Aorta (tissue), 5 donors: ENCODE data around the gene TTLL11. TPM values are rescaled to one million over a fixed set of nuclear protein-coding genes. Genes with fewer than 3 reads are reported as not detected.

Experiments used
- ATAC-seq: fragments of 200-7000 bp; cut with Tn5 transposase; one replicate; pipeline ENCODE4 v1.9.1; 2022; ENCODE audit warnings: moderate library complexity; ENCODE audit not compliant: low FRiP score
- DNase-seq, 2 donors: peaks; one replicate each; pipeline ENCODE4 v3.0.0-alpha.2; 2020
- H3K27ac ChIP-seq, 2 donors: one replicate each; pipeline ENCODE4 v1.5.1; 2013; ENCODE audit warnings: low read length in 2 of 2, mild to moderate bottlenecking in 2 of 2, moderate library complexity in 2 of 2, control low read depth in 1 of 2, inconsistent platforms in 1 of 2, low read depth in 1 of 2
- H3K27me3 ChIP-seq, 2 donors: one replicate each; pipeline ENCODE4 v1.6.1; 2013; ENCODE audit warnings: control low read depth in 1 of 2, low read length in 1 of 2, mild to moderate bottlenecking in 1 of 2, moderate library complexity in 1 of 2; ENCODE audit not compliant: insufficient read depth in 2 of 2, control insufficient read depth in 1 of 2
- H3K36me3 ChIP-seq, 2 donors: one replicate each; pipeline ENCODE4 v1.6.1; 2013; ENCODE audit warnings: control low read depth in 1 of 2, low read length in 1 of 2, mild to moderate bottlenecking in 1 of 2; ENCODE audit not compliant: insufficient read depth in 2 of 2, control insufficient read depth in 1 of 2
- H3K4me1 ChIP-seq, 2 donors: one replicate each; pipeline ENCODE4 v1.6.1; 2013; ENCODE audit warnings: low read length in 2 of 2, control low read depth in 1 of 2, mild to moderate bottlenecking in 1 of 2, moderate library complexity in 1 of 2; ENCODE audit not compliant: insufficient read depth in 2 of 2, control insufficient read depth in 1 of 2
- H3K4me3 ChIP-seq, 2 donors: one replicate each; pipeline ENCODE4 v1.5.1; 2013; ENCODE audit warnings: low read length in 2 of 2, control low read depth in 1 of 2, mild to moderate bottlenecking in 1 of 2
- H3K9me3 ChIP-seq: one replicate; pipeline ENCODE4 v1.6.1; 2013; ENCODE audit warnings: mild to moderate bottlenecking, low read length; ENCODE audit not compliant: control insufficient read depth
- WGBS, 2 donors: extraction: QIAGEN DNeasy Blood & Tissue Kit; methylation state at CpG; one replicate each; pipeline ENCODE4 v1.1.7; 2013; 5-methylcytosine and 5-hydroxymethylcytosine counted together
- intact Hi-C, 2 donors: fragments of 100-400 bp; cut with DNase I; formaldehyde crosslinking; loops; one replicate each; pipeline versions ENCODE4 v1.14.2 to v1.15.0; 2022
- long read RNA-seq, 2 donors: library from polyadenylated mRNA; unstranded; transcript quantifications; one replicate each; pipeline ENCODE4 v2.0.0, GENCODE V29; 2020 to 2021
- polyA plus RNA-seq, 2 donors: library from polyadenylated mRNA; stranded (reverse); fragments of 200-250 nt; gene quantifications; one replicate each; pipeline ENCODE4 v1.2.3, GENCODE V29; 2013
- total RNA-seq, 2 donors: library from RNA; stranded (reverse); fragmentation: NEBNext Ultra II Directional; extraction: Animal tissue kit (Norgen Biotek cat#: 25700); gene quantifications; one replicate each; pipeline ENCODE4 v1.2.1, GENCODE V29; 2021
- donor health status: healthy with polysubstance abuse.
- donor health status: Bipolar disorder and iron deficiency.
- donor health status: DM: no; HTN: no; CAD: no.
- donor health status: DM: no; HTN: no; CAD: no.
- donor health status: DM: yes; HTN: yes; CAD: no.

The TTLL11 gene, protein sequence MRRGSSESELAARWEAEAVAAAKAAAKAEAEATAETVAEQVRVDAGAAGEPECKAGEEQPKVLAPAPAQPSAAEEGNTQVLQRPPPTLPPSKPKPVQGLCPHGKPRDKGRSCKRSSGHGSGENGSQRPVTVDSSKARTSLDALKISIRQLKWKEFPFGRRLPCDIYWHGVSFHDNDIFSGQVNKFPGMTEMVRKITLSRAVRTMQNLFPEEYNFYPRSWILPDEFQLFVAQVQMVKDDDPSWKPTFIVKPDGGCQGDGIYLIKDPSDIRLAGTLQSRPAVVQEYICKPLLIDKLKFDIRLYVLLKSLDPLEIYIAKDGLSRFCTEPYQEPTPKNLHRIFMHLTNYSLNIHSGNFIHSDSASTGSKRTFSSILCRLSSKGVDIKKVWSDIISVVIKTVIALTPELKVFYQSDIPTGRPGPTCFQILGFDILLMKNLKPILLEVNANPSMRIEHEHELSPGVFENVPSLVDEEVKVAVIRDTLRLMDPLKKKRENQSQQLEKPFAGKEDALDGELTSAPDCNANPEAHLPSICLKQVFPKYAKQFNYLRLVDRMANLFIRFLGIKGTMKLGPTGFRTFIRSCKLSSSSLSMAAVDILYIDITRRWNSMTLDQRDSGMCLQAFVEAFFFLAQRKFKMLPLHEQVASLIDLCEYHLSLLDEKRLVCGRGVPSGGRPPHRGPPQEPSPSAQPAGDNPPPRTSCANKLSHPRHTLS
- 10 to 100 TPM; 23.7 to 31.4 TPM for total RNA-seq
- polyA plus RNA-seq: 10 to 100 TPM in 1 of 2 donors, 1 to 10 TPM in 1; 7.7 to 12.9 TPM
- long read RNA-seq, donor 1, partial matches to known transcripts: 0 of 21 reads
- long read RNA-seq, donor 1, other reads (novel, unspliced or antisense): 21 of 21 reads
- long read RNA-seq, donor 2, partial matches to known transcripts: 0 of 9 reads
- long read RNA-seq, donor 2, other reads (novel, unspliced or antisense): 8 of 9 reads

DNA sequence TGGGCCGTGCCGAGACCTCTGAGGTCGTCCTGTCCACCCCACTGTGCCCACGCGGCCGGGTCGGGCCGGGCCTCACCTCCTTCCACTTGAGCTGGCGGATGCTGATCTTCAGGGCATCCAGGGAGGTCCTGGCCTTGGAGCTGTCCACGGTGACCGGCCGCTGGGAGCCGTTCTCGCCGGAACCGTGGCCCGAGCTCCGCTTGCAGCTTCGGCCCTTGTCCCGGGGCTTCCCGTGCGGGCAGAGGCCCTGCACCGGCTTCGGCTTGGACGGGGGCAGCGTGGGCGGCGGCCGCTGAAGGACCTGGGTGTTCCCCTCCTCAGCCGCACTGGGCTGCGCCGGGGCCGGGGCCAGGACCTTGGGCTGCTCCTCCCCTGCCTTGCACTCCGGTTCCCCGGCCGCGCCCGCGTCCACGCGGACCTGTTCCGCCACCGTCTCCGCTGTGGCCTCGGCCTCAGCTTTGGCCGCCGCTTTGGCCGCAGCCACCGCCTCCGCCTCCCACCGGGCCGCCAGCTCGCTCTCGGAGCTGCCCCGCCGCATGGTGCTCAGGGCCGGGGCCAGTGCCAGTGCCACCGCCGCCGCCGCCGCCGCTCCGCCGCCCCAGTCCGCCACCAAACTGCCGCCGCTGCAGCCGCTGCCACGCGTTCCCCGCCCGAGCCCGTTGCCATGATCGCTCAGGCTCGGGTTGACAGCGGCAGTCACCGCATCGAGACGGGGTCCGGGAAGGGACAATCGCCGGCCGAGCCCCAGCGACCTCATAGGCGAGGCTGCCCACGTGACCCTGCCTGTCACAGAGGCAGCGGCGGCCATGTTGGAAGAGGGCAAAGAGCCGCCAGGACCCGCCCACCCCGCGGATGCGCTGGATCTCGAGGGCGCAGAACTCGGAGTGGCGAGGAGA is at the start of gene TTLL11:
TSS of gene TTLL11 (minus strand) at position 698 of the 896 bp plus-strand sequence. CDS start at position 538, 160 bp downstream.
- WGBS, 2 donors: 1% methylated on average over 81 to 98 of the region's 98 CpGs

DNA sequence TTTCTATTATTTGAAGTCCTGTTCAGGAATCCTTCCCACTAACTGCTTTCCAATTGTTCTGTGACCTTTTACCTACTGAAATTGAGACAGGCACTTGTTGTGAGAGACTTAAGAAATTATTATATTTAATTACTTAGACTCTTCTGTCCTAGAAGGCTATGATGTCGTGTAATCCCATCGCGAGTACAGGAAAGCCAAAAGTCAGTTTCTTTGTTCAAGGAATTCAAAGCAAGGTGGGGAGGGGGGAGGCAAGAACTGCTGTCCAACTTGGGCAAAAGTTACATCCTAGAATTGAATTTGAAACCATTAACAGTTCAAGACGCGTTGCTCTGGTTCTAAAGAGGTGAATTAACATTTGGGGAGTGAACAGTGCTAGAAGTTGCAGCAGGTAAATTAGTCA is 48.6 kb upstream of the TTLL11 start:
- no peak overlapping the region for H3K4me3 ChIP-seq
- no peaks in the 10 kb centered on the region for H3K27me3 ChIP-seq
- no peaks in the 10 kb centered on the region for H3K9me3 ChIP-seq
- WGBS, 2 donors: 87 to 89% methylated on average over 5 of the region's 5 CpGs
- ATAC-seq: no peak
- no peaks in the 10 kb centered on the region for H3K4me1 ChIP-seq
- intact Hi-C loops: no loop called here
- H3K27ac ChIP-seq: no peak overlapping the region
- DNase-seq: no peak
- peaks cover 8 to 12% of the 10 kb centered on the region in 2 donors for H3K36me3 ChIP-seq

More for the DNA sequence above, at the start of gene TTLL11:
- Histone ChIP-seq H3K27me3 (no peaks in the 10 kb centered on the region), H3K36me3 (no peaks in the 10 kb centered on the region), H3K4me3 (peak within 1 kb of the TSS; percentile 30 to 92), H3K4me1 (peaks cover 5 to 22% of the 10 kb centered on the region in 2 donors), H3K9me3 (no peaks in the 10 kb centered on the region), H3K27ac (peak within 1 kb of the TSS in 1 of 2 donors; percentile 11)
- intact Hi-C loops: no loop called here
- DNase-seq: peak; percentile 99
- ATAC-seq: peak; percentile 96

DNA sequence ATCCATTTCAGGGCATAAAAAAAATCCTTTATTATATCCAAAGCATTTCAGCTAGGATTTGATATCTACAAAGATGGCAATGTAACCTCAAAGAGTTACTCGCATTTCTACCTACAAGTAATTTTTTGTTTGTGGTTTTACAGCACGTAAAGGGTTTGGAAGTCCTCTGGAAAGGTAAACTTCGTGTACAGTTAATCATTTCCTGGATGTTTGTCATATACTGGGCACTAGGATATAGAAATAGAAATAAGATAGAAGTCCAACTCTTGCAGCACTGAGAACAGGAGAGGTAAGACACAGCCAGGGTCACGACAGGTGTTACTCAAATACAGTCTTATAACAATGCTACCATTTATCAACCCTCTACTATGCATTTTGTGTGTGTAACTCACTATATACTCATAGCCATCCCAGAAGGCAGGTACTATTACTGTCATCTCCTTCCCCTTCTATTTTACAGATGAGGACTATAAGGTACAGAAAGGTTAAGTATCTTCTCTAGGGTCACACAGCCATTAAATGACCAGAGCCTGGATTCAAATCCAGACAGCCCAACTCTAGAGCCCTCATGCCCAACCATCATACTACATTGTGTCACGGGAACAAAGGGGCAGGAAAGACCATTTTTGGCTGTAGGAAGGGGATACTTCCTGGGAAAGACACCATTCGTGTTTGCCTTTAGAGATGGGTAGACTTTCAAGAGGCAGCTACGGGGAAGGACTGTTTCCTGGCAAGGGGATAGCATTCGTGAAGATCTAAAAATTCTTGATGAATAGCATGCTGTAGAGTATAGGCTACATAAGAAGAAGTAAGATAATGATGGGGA is 47.5 kb upstream of the TTLL11 start:
- H3K4me3 ChIP-seq: no peak overlapping the region
- 79 to 82% methylated on average over 8 of the region's 8 CpGs for WGBS, 2 donors
- peaks cover 7 to 12% of the 10 kb centered on the region in 2 donors for H3K36me3 ChIP-seq
- DNase-seq (no peak), ATAC-seq (no peak)
- H3K9me3 ChIP-seq: no peaks in the 10 kb centered on the region
- H3K27ac ChIP-seq: no peak overlapping the region
- intact Hi-C loops: no loop called here
- H3K4me1 ChIP-seq: no peaks in the 10 kb centered on the region
- no peaks in the 10 kb centered on the region for H3K27me3 ChIP-seq

DNA sequence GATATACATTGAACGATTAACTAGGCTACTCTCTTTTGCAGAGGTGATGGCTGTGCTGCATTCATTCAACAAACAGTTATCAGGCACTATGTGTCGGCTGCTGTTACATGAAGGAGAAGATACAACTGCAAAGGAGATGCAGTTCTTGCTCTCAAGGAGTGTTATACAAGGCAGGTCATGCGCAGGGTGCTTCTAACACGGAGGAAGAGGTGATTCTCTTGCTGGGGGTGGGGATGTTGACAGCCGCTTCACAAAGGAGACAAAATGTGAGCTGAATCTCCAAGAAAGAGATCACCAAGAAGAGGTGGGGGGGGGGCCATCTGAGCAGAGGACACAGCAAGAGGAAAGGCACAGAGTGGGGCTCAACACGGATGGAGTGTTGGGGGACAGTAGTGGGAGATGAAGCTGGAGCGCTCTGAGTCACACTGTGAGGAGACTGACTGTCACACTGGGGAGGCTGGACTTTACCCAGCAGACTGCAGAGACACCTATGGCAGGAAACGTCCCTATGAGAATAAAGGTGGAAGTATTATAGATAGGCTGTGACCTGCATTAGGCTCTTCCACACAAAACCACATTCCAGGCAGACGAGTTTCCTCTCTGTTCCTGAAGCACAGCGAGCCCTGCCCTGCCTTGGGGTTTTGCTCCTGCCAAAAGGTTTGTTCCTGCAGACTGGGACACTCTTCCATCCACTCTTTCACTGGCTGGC is 45.6 kb upstream of the TTLL11 start:
- Histone ChIP-seq H3K27ac (no peak overlapping the region), H3K36me3 (peaks cover under 1 to 1% of the 10 kb centered on the region in 2 donors), H3K9me3 (no peaks in the 10 kb centered on the region), H3K4me1 (no peaks in the 10 kb centered on the region), H3K27me3 (no peaks in the 10 kb centered on the region), H3K4me3 (no peak overlapping the region)
- intact Hi-C loops: no loop called here
- ATAC-seq (no peak), DNase-seq (no peak)
- WGBS, 2 donors: 73 to 77% methylated on average over 10 of the region's 10 CpGs

DNA sequence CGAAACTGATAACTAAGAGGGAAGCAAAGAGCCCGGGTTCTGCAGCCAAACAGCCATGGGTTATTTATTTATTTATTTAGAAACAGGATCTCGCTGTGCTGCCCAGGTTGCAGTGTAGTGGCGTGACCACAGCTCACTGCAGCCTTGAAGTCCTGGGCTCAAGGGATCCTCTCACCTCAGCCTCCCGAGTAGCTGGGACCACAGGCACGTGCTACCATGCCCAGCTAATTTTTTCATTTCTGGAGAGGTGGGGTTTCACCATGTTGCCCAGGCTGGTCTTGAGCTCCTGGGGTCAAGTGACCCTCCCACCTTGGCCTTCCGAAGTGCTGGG is 42.4 kb upstream of the TTLL11 start:
- H3K36me3 ChIP-seq: no peaks in the 10 kb centered on the region
- H3K9me3 ChIP-seq: no peaks in the 10 kb centered on the region
- no peak overlapping the region for H3K27ac ChIP-seq
- intact Hi-C loops: no loop called here
- DNase-seq: no peak
- WGBS, 2 donors: 90 to 96% methylated on average over 7 of the region's 7 CpGs
- no peak for ATAC-seq
- no peak overlapping the region for H3K4me3 ChIP-seq
- no peaks in the 10 kb centered on the region for H3K4me1 ChIP-seq
- H3K27me3 ChIP-seq: no peaks in the 10 kb centered on the region

DNA sequence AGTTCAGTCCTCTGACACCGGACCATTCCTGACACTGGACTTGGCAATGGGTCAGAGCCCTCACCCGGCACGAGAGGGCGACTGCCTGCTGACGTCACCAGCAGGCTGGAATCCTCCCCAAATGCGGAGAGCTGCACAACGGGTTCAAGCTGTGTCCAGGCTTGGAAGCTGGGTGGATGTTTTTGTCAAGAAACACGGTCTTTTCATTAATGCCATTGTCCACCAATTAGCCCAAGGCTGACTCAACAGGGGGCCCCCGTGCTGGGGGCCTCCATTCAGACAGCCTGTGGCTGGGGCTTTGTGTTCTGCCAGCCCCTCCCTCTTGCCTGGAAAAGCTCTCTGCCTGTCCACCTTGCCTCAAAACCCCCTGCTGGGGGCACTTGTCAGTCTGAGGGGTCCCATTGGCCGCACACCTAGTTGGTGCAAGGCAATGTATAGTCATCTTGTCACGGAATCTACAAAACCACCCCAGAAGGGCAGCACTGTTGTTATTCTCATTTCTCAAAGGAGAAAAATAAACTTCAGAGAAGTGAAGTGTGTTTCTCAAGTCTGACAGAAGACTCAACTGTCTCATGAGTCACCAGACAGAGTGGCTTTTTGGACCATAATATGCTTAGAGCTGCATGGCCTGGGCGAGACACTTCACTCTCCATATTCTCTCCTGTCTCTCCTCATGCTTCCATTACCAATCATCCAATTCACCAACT is 41.9 kb upstream of the TTLL11 start:
- H3K36me3 ChIP-seq: no peaks in the 10 kb centered on the region
- H3K4me1 ChIP-seq: no peaks in the 10 kb centered on the region
- H3K27ac ChIP-seq: no peak overlapping the region
- DNase-seq: no peak
- no peak overlapping the region for H3K4me3 ChIP-seq
- ATAC-seq: no peak
- no peaks in the 10 kb centered on the region for H3K27me3 ChIP-seq
- H3K9me3 ChIP-seq: no peaks in the 10 kb centered on the region
- intact Hi-C loops: no loop called here
- WGBS, 2 donors: 33 to 36% methylated on average over 12 of the region's 12 CpGs

DNA sequence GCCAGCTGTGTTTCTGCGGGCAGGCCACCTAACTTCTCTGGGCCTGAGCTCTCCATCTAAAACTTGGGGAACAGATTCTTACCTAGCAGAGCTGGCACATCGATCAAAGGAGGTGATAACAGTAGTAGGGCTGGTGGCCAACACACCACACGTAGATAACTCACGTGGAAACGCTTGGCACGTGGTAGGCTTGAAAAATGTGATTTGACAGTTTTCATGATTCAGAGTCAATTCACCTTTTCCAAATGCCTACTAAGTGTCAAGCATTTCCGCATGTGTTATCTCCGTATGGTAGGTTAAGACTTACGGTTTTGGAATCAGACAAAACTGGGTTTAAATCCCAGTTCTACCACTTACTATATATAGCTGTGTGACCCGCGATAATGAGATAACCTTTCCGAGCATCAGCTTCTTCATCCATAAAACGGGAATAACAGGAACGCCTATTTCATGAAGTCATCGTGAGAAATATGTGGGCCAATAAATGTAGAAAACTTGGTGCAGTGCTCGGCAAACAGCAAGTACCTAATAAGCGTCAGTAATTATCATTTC is 41.0 kb upstream of the TTLL11 start:
- no peak for DNase-seq
- Histone ChIP-seq H3K9me3 (no peaks in the 10 kb centered on the region), H3K27ac (no peak overlapping the region), H3K27me3 (no peaks in the 10 kb centered on the region), H3K36me3 (no peaks in the 10 kb centered on the region), H3K4me3 (no peak overlapping the region), H3K4me1 (no peaks in the 10 kb centered on the region)
- ATAC-seq: no peak
- 80 to 81% methylated on average over 17 of the region's 17 CpGs for WGBS, 2 donors
- intact Hi-C loops: no loop called here
